NCI-H2081 (cell line): Measurements from ENCODE around the gene DLGAP1.

ENCODE experiments used
- DNase-seq, 2 experiments: peaks; one replicate each; lab custom pipeline; 2025; lab: John Stamatoyannopoulos, UW

DLGAP1 gene

DNA sequence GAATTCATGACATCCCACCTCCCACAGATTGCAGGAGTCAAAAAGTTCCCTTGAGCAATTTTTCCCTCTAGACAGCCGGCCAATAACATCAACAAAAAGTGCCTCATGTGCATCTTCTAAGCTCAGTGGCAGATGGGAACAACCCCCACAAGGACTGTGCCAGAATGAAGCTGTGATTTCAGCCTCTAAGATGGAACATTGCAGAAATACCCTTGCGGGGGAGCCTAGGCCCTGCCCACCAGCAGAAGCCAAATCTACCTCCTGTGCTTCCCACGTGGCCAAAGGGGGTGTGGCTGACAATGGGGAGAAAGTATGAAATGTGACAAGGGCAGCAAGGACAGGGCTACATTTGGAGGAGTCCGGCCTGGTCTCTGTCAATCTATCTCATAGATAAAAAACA lies 522.8 kb downstream of the DLGAP1 start:
- DNase-seq: no peak

GRCh38 chr18:3931542-3932112 lies 523.5 kb downstream of the DLGAP1 start:
- no peak for DNase-seq

DNA sequence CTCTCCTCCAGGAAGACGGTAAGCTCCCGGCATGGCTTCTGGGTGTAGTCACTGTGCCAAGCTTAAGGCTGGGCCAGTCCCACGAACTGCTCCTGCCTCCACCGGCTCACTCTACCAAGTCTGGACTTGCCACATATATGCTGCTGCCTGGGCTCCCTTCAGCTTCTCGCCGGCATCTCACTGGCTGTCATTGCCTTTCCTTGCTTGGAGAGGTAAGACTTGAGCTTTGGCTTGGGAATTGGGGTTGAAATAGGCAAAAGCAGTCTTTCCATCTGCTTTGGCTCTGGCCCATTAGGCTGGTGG lies 524.1 kb downstream of the DLGAP1 start:
- no peak for DNase-seq

DNA sequence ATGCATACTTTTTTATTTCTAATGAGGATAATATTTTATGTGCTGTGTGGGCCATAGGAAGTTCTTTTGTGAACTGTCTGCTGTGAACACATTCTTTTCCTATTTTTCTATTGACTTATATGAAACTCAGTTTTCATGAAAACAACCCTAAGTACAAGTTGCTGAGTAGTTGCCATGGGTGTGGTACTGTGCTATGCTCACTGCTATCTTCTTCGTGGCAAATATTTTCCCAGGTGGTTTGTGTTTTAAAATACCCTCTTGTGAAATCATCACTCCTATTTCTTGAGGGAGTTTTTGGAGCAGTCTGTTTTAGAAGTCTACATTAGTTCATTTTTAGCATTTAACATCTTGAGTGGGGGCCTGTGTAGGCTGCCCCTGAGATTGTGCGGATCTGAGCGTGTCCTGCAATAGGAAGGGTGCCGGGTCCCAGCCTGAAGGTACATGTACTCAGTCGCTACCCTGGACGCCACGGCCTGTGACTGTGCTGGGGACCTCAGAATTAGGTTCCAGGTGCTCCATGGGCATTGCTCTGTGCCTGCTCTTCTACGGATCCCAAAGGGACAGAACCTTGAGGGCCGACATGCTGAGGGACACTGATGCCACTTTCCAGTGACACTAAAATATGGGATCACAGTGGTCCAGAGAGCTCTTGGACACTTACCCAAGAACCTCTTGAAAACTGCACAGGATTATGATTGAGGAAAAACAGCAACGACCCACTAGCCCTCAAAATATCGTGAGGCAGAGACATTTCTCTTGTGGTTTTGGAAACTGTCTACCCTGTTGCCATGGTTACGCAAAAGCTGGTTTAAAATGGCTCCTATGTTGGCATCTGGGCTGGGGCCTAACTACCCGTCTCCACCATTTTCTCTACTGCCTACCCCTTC lies 524.7 kb downstream of the DLGAP1 start:
- DNase-seq: no peak

DNA sequence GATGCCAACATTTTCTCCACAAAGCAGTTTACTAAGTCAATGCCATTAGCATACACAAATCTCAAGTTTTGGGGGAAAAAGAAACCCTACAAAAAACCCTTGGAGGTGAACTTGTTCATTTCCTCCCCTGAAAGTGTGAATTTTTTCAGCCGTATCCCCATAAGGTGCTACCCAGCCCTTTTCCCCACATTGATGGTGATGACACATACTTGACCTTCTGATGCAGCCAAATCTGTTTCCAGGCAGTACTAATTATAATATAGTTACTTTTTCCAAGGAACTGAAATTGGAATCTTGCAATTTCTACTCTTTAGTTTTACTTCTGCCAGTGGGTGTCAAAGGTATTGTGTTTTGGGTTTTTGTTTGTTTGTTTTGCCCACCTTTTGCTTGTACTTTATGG lies 530.7 kb downstream of the DLGAP1 start:
- no peak for DNase-seq

DNA sequence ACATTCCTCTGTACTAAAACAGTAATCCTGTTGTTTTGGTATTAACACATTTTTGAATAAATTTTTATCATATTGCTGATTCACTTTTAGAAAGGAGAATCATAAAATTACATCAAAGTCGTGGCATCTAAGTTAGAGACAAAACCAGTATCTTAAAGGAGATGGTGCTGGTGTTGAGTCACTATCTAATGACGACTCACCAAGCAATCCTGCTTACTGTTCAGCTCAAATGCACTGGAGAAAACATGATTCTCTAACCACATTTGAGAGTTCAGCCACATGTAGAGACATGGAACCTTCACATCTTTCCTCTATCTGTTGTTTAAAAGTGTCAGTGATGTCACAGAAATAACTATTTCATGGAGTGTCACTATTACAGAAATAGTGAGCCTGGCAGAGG lies 531.4 kb downstream of the DLGAP1 start:
- DNase-seq: no peak

DNA sequence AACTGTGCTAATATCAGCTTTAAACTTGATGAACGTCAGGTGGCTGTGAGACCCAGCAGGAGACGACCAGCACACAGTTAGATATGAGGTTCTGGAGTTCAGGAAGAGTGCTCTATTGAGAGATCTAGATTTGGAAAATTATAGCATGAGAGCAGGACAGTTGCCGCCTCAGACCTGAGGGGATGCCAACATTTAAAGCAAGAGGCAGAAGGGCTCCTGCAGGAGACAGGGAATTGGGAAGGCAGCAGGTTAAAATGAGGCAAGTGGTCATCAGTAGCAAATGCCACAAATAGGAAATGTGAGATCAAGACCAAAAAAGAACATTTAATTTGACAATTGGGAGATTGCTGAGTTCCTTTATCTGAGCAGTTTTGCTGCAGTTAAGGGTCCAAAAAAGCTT lies 533.3 kb downstream of the DLGAP1 start:
- no peak for DNase-seq

GRCh38 chr18:3920832-3921231 lies 534.3 kb downstream of the DLGAP1 start:
- no peak for DNase-seq

DNA sequence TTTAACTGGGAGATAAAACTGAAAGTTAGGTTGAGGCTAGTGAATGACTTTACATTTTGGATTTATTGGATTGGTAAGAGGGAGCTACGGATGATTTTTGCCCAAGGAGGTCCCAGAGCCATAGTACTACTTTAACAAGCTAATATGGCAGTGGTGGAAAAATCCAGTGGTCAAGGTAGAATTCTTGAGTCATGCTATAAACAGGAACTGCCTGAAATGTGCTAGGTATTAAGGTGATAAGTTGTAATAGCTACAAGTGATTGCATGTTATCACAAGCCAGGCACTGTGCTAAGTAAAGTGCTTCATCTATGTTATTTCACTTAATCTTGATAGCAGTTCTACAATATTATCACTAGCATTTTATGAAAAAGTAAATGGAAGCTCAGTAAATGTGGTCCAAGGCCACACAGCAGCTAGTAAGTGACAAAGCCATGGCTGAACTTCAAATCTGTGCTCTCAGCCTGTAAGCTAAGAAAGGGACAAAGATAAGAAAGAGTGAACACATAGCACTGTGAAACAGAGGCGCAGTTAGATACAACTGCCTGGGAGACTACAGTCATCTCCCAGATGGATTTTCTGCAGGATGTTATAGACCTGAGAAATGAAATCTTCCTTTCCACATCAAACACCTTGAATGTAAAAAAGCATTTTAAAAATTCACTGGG lies 535.6 kb downstream of the DLGAP1 start:
- no peak for DNase-seq

- DNase-seq: no peak
These were observed 539.0 kb downstream of the DLGAP1 start for GRCh38 chr18:3916082-3916481.

- DNase-seq: peak; percentile 22 to 73
These were observed 540.1 kb downstream of the DLGAP1 start for GRCh38 chr18:3914833-3915610.

GRCh38 chr18:3914109-3914508 lies 541.0 kb downstream of the DLGAP1 start:
- DNase-seq: no peak

GRCh38 chr18:3912705-3913104 lies 542.4 kb downstream of the DLGAP1 start:
- no peak for DNase-seq

GRCh38 chr18:3911413-3911812 lies 543.7 kb downstream of the DLGAP1 start:
- DNase-seq: no peak

DNA sequence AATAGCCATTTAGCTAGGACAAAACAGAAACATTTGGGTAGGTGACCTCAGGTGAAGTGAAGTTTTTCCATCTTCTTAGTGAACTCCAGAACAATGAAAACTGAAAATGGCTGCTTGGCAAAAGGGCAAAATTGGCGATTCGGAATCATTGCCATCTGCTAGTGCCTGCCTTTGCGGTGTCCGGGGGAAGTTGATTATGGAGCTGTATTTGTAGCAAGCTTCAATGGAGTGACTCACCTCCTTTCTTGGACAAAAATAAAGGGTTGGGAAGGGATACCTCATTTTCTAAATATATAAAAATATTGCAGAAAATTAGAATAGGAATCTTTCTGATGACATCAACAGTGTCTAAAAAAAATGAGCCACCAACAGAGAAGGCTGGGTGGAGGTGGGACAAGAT lies 544.6 kb downstream of the DLGAP1 start:
- DNase-seq: no peak

DNA sequence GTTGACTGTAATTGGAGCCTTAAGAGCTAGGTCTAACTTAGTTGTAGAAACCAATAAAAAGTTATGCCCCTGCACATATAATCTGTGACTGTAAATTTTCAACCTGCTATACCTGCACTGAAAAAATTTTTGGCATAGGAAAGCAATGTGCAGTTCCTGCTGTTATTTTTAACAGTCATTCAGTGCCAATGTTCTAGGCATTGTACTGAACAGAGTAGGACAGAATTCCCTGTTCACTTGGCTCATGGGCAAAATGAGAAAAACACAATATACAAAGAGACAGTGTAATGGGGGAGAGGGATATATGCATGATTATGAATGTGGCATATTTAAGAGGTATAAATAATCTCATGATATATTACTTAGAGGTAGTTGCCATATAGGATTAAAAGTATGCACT lies 547.2 kb downstream of the DLGAP1 start:
- no peak for DNase-seq

DNA sequence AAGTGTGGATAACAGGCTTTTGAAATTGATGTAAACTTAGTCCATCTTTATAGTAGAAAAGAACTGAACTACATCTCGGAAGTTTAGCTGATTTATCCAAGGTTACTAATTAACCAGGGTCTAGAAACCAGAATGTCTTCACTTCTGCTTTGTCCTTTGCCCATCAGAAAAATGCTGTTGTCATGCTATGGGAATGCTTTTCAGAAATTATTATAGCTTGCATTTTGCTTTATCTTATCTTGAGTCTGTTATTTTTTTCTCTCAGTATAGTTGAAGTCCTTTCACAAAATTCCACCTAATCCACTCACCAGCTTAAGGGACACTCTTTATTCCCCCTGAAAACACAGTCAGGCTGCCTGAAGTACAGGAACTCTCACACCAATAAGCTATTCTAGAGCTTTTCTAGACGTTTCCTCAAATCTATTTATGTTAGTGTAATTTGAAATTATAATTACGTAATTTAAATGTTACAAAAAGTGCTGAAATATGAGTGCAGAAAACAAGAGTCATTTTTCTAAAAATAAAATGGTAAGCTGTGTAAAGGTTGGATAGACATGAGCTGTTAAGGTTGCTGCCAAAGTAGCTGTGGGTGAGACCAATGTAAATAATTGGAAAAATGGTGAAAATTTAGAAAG lies 548.9 kb downstream of the DLGAP1 start:
- no peak for DNase-seq

GRCh38 chr18:3903337-3903736 lies 551.8 kb downstream of the DLGAP1 start:
- DNase-seq: no peak

DNA sequence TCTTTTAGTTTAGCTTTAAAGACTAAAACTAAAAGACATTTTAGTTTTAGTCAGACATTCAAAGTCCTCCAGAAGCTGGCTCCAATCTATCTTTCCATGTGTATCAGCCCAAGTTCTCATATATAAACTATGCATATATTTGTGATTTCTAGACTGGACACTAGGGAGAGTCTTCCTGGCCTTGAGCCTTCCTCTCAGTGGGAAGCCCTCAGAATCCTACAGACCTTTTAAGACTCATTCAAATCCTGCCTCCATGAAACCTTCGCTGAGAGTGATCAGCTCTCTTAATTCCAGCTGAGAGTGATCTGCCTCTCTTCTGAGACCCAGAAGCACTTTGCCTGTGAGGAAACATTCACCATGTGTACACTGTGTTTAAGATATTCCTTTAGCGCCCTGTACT lies 552.4 kb downstream of the DLGAP1 start:
- DNase-seq: no peak

- no peak for DNase-seq
These were observed 553.3 kb downstream of the DLGAP1 start for GRCh38 chr18:3901811-3902210.

- DNase-seq: no peak
These were observed 554.1 kb downstream of the DLGAP1 start for GRCh38 chr18:3901042-3901441.

DNA sequence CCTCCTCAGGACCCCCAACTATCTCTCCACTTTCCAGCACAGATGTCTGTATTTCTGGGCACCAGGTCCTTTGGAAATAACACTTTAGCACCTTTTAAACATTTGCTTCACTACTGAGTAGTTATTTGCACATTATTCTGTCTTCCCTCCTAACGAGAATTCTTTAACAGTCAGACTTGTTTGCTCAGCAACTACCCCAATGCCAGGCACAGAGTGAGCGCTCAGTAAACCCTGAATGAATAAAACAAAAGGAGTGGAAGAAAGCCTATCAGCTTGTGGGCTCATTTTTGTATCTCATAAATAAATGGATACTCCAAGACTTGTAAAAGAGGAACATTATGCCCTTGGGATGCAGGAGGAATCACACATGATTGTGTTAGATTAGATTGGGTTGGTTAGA lies 554.8 kb downstream of the DLGAP1 start:
- DNase-seq: no peak
